ENCODE data around the gene SLC6A1.

DNA sequence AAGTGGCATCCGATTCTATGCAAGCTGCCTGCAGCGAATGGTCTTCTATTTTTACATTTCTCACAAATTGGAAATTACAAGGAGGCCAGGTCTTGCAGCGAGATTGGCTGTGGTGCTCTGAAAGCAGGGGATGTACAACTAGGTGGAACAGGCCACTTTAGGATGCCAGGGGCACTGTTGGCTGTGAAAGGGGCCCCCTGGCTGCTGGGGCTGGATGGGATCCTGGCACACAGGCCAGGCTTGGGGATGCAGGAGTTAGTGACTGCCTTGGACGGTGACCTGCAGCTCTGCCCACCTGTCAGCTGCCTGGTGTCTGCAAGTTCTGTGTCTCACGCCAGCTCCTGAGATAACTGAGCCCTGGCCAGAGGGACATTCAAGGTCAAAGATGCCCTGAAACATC, 4.6 kb downstream of the SLC6A1 start:
- TF ChIP-seq, protein P1, sequence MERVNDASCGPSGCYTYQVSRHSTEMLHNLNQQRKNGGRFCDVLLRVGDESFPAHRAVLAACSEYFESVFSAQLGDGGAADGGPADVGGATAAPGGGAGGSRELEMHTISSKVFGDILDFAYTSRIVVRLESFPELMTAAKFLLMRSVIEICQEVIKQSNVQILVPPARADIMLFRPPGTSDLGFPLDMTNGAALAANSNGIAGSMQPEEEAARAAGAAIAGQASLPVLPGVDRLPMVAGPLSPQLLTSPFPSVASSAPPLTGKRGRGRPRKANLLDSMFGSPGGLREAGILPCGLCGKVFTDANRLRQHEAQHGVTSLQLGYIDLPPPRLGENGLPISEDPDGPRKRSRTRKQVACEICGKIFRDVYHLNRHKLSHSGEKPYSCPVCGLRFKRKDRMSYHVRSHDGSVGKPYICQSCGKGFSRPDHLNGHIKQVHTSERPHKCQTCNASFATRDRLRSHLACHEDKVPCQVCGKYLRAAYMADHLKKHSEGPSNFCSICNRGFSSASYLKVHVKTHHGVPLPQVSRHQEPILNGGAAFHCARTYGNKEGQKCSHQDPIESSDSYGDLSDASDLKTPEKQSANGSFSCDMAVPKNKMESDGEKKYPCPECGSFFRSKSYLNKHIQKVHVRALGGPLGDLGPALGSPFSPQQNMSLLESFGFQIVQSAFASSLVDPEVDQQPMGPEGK (CRISPR knock-in tag; IDR thresholded peaks at IDR 0.05; ENCODE audit: borderline replicate concordance) = no peak
- TF ChIP-seq, protein P2, sequence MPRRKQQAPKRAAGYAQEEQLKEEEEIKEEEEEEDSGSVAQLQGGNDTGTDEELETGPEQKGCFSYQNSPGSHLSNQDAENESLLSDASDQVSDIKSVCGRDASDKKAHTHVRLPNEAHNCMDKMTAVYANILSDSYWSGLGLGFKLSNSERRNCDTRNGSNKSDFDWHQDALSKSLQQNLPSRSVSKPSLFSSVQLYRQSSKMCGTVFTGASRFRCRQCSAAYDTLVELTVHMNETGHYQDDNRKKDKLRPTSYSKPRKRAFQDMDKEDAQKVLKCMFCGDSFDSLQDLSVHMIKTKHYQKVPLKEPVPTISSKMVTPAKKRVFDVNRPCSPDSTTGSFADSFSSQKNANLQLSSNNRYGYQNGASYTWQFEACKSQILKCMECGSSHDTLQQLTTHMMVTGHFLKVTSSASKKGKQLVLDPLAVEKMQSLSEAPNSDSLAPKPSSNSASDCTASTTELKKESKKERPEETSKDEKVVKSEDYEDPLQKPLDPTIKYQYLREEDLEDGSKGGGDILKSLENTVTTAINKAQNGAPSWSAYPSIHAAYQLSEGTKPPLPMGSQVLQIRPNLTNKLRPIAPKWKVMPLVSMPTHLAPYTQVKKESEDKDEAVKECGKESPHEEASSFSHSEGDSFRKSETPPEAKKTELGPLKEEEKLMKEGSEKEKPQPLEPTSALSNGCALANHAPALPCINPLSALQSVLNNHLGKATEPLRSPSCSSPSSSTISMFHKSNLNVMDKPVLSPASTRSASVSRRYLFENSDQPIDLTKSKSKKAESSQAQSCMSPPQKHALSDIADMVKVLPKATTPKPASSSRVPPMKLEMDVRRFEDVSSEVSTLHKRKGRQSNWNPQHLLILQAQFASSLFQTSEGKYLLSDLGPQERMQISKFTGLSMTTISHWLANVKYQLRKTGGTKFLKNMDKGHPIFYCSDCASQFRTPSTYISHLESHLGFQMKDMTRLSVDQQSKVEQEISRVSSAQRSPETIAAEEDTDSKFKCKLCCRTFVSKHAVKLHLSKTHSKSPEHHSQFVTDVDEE (CRISPR knock-in tag; IDR thresholded peaks at IDR 0.05) = no peak
- TF ChIP-seq, protein P3, sequence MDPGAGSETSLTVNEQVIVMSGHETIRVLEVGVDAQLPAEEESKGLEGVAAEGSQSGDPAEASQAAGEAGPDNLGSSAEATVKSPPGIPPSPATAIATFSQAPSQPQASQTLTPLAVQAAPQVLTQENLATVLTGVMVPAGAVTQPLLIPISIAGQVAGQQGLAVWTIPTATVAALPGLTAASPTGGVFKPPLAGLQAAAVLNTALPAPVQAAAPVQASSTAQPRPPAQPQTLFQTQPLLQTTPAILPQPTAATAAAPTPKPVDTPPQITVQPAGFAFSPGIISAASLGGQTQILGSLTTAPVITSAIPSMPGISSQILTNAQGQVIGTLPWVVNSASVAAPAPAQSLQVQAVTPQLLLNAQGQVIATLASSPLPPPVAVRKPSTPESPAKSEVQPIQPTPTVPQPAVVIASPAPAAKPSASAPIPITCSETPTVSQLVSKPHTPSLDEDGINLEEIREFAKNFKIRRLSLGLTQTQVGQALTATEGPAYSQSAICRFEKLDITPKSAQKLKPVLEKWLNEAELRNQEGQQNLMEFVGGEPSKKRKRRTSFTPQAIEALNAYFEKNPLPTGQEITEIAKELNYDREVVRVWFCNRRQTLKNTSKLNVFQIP (CRISPR knock-in tag; IDR thresholded peaks at IDR 0.05; ENCODE audit: borderline replicate concordance, low read depth) = no peak
- no peak for TF ChIP-seq OSR1 (CRISPR knock-in tag; IDR thresholded peaks at IDR 0.05)
- no peak for TF ChIP-seq RARB (CRISPR knock-in tag; IDR thresholded peaks at IDR 0.05)
- no peak for TF ChIP-seq ARNTL (CRISPR knock-in tag; IDR thresholded peaks at IDR 0.05; ENCODE audit: borderline replicate concordance, low read depth)
- TF ChIP-seq, protein P4, sequence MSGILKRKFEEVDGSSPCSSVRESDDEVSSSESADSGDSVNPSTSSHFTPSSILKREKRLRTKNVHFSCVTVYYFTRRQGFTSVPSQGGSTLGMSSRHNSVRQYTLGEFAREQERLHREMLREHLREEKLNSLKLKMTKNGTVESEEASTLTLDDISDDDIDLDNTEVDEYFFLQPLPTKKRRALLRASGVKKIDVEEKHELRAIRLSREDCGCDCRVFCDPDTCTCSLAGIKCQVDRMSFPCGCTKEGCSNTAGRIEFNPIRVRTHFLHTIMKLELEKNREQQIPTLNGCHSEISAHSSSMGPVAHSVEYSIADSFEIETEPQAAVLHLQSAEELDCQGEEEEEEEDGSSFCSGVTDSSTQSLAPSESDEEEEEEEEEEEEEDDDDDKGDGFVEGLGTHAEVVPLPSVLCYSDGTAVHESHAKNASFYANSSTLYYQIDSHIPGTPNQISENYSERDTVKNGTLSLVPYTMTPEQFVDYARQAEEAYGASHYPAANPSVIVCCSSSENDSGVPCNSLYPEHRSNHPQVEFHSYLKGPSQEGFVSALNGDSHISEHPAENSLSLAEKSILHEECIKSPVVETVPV (CRISPR knock-in tag; IDR thresholded peaks at IDR 0.05) = no peak
- no peak for TF ChIP-seq ZFP3 (CRISPR knock-in tag; IDR thresholded peaks at IDR 0.05)
- TF ChIP-seq PPARA (CRISPR knock-in tag; IDR thresholded peaks at IDR 0.05; ENCODE audit: borderline replicate concordance) = no peak
